Activated CD4-positive, alpha-beta T cell treated with anti-CD3 and anti-CD28 coated beads, Interleukin-2, amount 50 U/mL, for 1 hour (primary cell): ENCODE results near the gene EIF4A2.
A peak's percentile ranks its signal among the peaks of the same experiment; 100 is the strongest.
"Not testable (repeated sequence)": the region's sequence is repeated elsewhere in the genome, so short reads cannot be mapped to it uniquely, and the experiment has no call there.

Experiments
- DNase-seq: peaks from one replicate; pipeline ENCODE4 v3.0.0-alpha.2; 2020

The EIF4A2 gene

GRCh38 chr3:186785495-186786018, 2.2 kb downstream of the EIF4A2 start:
- no peak for DNase-seq

GRCh38 chr3:186786922-186787321, 3.5 kb downstream of the EIF4A2 start:
- DNase-seq = no peak

GRCh38 chr3:186787642-186788481, 4.5 kb downstream of the EIF4A2 start:
- no peak for DNase-seq

- DNase-seq = no peak
Observed at GRCh38 chr3:186788482-186789370, 5.3 kb downstream of the EIF4A2 start.

GRCh38 chr3:186789554-186790260, 6.3 kb downstream of the EIF4A2 start:
- no peak for DNase-seq

GRCh38 chr3:186790261-186790981, 7.0 kb downstream of the EIF4A2 start:
- DNase-seq = no peak

GRCh38 chr3:186798239-186798874, 15.0 kb downstream of the EIF4A2 start:
- no peak for DNase-seq

GRCh38 chr3:186800285-186800684, 16.9 kb downstream of the EIF4A2 start:
- no peak for DNase-seq

GRCh38 chr3:186802701-186803100, 19.3 kb downstream of the EIF4A2 start:
- DNase-seq = no peak

GRCh38 chr3:186803447-186803846, 20.1 kb downstream of the EIF4A2 start:
- not testable (repeated sequence) for DNase-seq

- DNase-seq = peak; percentile 82
Observed at GRCh38 chr3:186806089-186807055, 23.0 kb downstream of the EIF4A2 start, which contains the start of gene RFC4. RFC4 (minus strand) TSS chr3:186806482; CDS start chr3:186804713, 1,769 bp downstream.

GRCh38 chr3:186807231-186807630, 23.9 kb downstream of the EIF4A2 start:
- DNase-seq = no peak

- DNase-seq = no peak
Observed at GRCh38 chr3:186810336-186810996, 27.1 kb downstream of the EIF4A2 start.

- DNase-seq = not testable (repeated sequence)
Observed at GRCh38 chr3:186811313-186811712, 27.9 kb downstream of the EIF4A2 start.

- DNase-seq = no peak
Observed at GRCh38 chr3:186814100-186814499, 30.7 kb downstream of the EIF4A2 start.

- DNase-seq = no peak
Observed at GRCh38 chr3:186815435-186815834, 32.1 kb downstream of the EIF4A2 start.

- no peak for DNase-seq
Observed at GRCh38 chr3:186818516-186818915, 35.1 kb downstream of the EIF4A2 start.

- no peak for DNase-seq
Observed at GRCh38 chr3:186818956-186819355, 35.6 kb downstream of the EIF4A2 start.
